Hepatocyte (in vitro differentiated cells): ENCODE results near the gene LINGO3.

Source experiments
- CTCF ChIP-seq: fragments of 200-600 bp; sonication (generic); IDR thresholded peaks from 2 replicates; pipeline ENCODE4 v1.5.1; 2016; ENCODE audit warnings: antibody characterized with exemption, mild to moderate bottlenecking; ENCODE audit not compliant: poor library complexity
- EZH2 ChIP-seq: fragments of 200-600 bp; sonication (generic); IDR thresholded peaks from 2 replicates; pipeline ENCODE4 v1.6.1; 2016; ENCODE audit warnings: antibody characterized with exemption, mild to moderate bottlenecking, borderline replicate concordance
- EZH2phosphoT487 ChIP-seq: fragments of 200-600 bp; sonication (generic); IDR thresholded peaks from one replicate; pipeline ENCODE4 v1.6.1; 2018; ENCODE audit warnings: antibody characterized with exemption, mild to moderate bottlenecking, low read depth, moderate library complexity; ENCODE audit not compliant: unreplicated experiment, severe bottlenecking

DNA sequence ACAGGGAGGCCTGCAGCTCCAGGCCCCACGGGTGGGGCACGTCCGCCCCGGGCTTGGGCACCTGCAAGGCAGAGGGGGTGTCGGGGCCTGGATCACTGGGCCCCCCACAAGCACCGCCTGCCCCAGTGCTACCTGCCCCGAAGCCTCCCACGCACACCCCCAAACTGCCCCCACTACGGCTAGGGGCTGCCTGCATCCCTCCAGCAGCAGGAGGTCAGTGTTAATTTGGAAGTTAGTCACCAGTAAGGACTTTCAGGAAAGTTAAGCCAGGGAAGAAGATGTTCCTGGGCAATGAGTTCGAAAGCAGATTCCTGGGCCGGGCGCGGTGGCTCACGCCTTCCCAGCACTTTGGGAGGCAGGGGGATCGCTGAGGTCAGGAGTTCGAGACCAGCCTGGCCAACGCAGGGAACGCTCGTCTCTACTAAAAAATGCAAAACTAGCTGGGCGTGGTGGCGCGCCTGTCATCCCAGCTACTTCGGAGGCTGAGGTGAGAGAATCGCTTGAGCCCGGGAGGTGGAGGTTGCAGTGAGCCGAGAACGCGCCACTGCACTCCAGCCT, 31.4 kb downstream of the LINGO3 start:
- TF ChIP-seq CTCF (no peak), EZH2phosphoT487 (no peak), EZH2 (no peak)
